Left ventricle myocardium inferior (tissue), 1 donor: ENCODE measurements around the gene IST1. TPM values are rescaled to one million over a fixed set of nuclear protein-coding genes. Genes with fewer than 3 reads are reported as not detected.
"Not testable (repeated sequence)": the region's sequence is repeated elsewhere in the genome, so short reads cannot be mapped to it uniquely, and the experiment has no call there.

Source experiments
- DNase-seq: peaks from one replicate; pipeline ENCODE4 v3.0.0-alpha.2; 2020
- H3K27ac ChIP-seq: fragments of 200-600 bp; replicated peaks from 2 replicates; pipeline ENCODE4 v1.8.0; 2021
- H3K27me3 ChIP-seq: fragments of 200-600 bp; 2 replicates; pipeline ENCODE4 v1.8.0; 2021; ENCODE audit warnings: low read depth
- H3K36me3 ChIP-seq: fragments of 200-600 bp; 2 replicates; pipeline ENCODE4 v1.8.0; 2021
- H3K4me1 ChIP-seq: fragments of 200-600 bp; 2 replicates; pipeline ENCODE4 v1.8.0; 2021
- H3K4me3 ChIP-seq: fragments of 200-600 bp; 2 replicates; pipeline ENCODE4 v1.8.0; 2021; ENCODE audit warnings: mild to moderate bottlenecking, moderate library complexity
- H3K9me3 ChIP-seq: fragments of 200-600 bp; replicated peaks from 2 replicates; pipeline ENCODE4 v1.8.0; 2021
- intact Hi-C: fragments of 100-400 bp; cut with micrococcal nuclease; formaldehyde crosslinking; loops from one replicate; pipeline ENCODE4 v1.11.0; 2022
- total RNA-seq: library from RNA; stranded (reverse); fragmentation: NEBNext Ultra II Directional; extraction: Animal tissue kit (Norgen Biotek cat#: 25700); gene quantifications from one replicate; pipeline ENCODE4 v1.2.1, GENCODE V29; 2021
- TF ChIP-seq, protein P1 (sequence below): fragments of 200-600 bp; IDR thresholded peaks from 2 replicates; pipeline ENCODE4 v1.8.0; 2021; ENCODE audit warnings: antibody characterized with exemption, mild to moderate bottlenecking, borderline replicate concordance
- donor health status: DM: no; HTN: yes; CAD: no; lungs with severe emphysema.

IST1 gene
- total RNA-seq, 1 donor from 2014 or later: 109 TPM

DNA sequence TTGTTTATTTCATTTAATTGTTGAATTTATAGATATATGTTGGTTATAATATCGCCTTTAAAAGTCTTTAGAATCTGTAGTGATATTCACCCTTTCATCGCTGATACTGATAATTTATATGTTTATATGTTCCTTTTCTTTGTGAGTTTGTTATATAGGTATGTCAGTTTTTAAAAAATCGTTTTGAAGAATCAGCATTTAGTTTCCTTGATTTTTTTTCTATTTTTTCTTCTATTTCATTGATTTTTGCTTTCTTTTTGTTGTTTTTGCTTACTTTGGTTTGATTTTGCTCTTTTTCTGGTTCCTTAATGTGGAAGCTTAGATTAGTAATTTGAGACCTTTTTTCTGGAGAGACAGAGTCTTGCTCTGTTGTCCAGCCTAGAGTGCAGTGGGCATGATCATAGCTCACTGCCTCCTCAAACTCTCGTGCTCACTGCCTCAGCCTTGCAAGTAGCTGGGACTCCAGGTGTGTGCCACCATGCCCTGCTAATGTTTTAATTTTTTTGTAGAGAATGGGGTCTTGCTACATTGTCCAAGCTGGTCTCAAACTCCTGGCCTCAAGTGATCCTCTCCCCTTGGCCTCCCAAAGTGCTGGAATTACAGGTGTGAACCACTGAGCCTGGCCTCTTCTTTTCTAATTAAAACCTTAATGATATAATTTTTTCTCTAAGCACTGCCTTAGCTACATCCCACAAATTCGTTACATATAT is 7.5 kb downstream of the IST1 start:
- TF ChIP-seq, protein P1, sequence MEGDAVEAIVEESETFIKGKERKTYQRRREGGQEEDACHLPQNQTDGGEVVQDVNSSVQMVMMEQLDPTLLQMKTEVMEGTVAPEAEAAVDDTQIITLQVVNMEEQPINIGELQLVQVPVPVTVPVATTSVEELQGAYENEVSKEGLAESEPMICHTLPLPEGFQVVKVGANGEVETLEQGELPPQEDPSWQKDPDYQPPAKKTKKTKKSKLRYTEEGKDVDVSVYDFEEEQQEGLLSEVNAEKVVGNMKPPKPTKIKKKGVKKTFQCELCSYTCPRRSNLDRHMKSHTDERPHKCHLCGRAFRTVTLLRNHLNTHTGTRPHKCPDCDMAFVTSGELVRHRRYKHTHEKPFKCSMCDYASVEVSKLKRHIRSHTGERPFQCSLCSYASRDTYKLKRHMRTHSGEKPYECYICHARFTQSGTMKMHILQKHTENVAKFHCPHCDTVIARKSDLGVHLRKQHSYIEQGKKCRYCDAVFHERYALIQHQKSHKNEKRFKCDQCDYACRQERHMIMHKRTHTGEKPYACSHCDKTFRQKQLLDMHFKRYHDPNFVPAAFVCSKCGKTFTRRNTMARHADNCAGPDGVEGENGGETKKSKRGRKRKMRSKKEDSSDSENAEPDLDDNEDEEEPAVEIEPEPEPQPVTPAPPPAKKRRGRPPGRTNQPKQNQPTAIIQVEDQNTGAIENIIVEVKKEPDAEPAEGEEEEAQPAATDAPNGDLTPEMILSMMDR: no peak
- H3K36me3 ChIP-seq: no peaks in the 10 kb centered on the region
- H3K9me3 ChIP-seq: peaks cover 9% of the 10 kb centered on the region
- H3K4me3 ChIP-seq: no peak overlapping the region
- H3K27ac ChIP-seq: peak overlapping the region; percentile 38
- intact Hi-C loops: no loop called here
- H3K27me3 ChIP-seq: no peaks in the 10 kb centered on the region
- no peak for DNase-seq
- peaks cover 92% of the 10 kb centered on the region for H3K4me1 ChIP-seq

DNA sequence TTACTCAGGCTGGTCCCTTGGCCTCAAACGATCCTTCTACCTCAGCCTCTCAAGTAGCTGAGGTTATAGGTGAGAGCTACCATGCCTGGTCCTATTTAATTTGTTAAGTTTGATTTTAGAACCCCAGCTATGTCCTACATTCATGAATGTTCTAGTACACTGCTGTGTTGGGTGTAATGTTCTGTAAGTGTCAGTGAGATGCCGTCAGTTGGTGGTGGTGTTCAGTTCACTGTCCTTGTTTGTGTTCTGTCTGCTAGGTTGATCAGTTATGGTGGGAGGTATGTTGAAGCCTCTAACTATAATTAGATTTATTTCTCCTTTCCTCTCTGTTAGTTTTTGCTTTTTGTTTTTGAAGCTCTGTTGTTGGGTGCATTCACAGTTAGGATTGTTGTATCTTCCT is 8.3 kb downstream of the IST1 start:
- TF ChIP-seq, protein P1: no peak
- peak overlapping the region; percentile 38 for H3K27ac ChIP-seq
- intact Hi-C loops: no loop called here
- peaks cover 92% of the 10 kb centered on the region for H3K4me1 ChIP-seq
- no peaks in the 10 kb centered on the region for H3K27me3 ChIP-seq
- H3K4me3 ChIP-seq: no peak overlapping the region
- no peaks in the 10 kb centered on the region for H3K36me3 ChIP-seq
- H3K9me3 ChIP-seq: peaks cover 9% of the 10 kb centered on the region
- no peak for DNase-seq

DNA sequence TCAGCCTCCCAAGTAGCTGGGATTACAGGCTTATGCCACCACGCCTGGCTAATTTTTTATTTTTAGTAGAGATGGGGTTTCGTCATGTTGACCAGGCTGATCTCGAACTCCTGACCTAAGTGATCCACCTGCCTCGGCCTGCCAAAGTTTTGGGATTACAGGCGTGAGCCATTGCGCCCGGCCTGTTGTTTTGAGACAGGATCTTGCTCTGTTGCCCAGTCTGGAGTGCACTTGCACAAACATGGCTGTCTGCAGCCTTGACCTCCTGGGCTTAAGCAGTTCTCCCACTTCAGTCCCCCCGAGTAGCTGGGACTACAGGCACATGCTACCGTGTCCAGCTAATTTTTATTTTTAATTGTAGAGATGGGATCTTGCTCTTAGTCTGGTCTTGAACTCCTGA is 8.9 kb downstream of the IST1 start:
- intact Hi-C loops: no loop called here
- no peak overlapping the region for H3K4me3 ChIP-seq
- TF ChIP-seq, protein P1: no peak
- H3K27me3 ChIP-seq: no peaks in the 10 kb centered on the region
- H3K27ac ChIP-seq: peak overlapping the region; percentile 38
- no peak for DNase-seq
- H3K4me1 ChIP-seq: peaks cover 92% of the 10 kb centered on the region
- H3K9me3 ChIP-seq: peaks cover 9% of the 10 kb centered on the region
- H3K36me3 ChIP-seq: peaks cover 2% of the 10 kb centered on the region

DNA sequence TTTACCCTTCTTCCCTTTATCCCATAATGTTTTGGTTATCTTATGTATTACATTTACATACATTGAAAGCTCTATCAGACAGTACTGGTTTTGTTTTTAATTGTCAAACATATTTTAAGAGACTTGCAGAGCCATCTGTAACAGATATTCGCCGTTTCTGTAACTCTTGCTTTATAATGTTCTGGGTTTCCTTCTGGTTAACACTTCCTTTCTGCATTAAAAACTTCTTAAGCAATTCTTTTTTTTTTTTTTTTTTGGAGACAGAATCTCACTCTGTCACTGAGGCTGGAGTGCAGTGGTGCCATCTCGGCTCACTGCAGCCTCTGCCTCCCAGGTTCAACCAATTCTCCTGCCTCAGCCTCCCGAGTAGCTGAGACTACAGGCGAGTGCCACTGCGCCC is 10.4 kb downstream of the IST1 start:
- H3K27ac ChIP-seq, H3K27me3 ChIP-seq, DNase-seq, H3K9me3 ChIP-seq, H3K4me3 ChIP-seq, H3K36me3 ChIP-seq, intact Hi-C loops: not testable (repeated sequence)
- peaks cover 92% of the 10 kb centered on the region for H3K4me1 ChIP-seq

DNA sequence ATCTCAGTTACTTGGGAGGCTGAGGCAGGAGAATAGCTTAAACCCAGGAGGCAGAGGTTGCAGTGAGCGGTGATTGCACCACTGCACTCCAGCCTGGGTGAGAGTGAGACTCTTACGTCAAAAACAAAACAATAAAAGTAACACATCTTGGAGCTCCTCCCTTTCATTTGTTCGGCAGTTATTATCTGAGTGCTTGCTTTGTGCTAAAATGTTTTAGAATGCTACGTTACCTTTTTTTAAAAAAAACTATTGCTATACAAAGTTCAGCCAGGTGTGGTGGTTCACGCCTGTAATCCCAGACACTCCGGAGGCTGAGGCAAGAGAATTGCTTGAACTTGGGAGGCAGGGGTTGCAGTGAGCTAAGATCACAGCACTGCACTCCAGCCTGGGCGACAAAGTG is 15.8 kb downstream of the IST1 start:
- no peaks in the 10 kb centered on the region for H3K27me3 ChIP-seq
- intact Hi-C loops: no loop called here
- peaks cover 96% of the 10 kb centered on the region for H3K4me1 ChIP-seq
- TF ChIP-seq, protein P1: no peak
- H3K4me3 ChIP-seq: no peak overlapping the region
- H3K27ac ChIP-seq: no peak overlapping the region
- no peak for DNase-seq
- peaks cover 11% of the 10 kb centered on the region for H3K36me3 ChIP-seq
- H3K9me3 ChIP-seq: peaks cover 9% of the 10 kb centered on the region

DNA sequence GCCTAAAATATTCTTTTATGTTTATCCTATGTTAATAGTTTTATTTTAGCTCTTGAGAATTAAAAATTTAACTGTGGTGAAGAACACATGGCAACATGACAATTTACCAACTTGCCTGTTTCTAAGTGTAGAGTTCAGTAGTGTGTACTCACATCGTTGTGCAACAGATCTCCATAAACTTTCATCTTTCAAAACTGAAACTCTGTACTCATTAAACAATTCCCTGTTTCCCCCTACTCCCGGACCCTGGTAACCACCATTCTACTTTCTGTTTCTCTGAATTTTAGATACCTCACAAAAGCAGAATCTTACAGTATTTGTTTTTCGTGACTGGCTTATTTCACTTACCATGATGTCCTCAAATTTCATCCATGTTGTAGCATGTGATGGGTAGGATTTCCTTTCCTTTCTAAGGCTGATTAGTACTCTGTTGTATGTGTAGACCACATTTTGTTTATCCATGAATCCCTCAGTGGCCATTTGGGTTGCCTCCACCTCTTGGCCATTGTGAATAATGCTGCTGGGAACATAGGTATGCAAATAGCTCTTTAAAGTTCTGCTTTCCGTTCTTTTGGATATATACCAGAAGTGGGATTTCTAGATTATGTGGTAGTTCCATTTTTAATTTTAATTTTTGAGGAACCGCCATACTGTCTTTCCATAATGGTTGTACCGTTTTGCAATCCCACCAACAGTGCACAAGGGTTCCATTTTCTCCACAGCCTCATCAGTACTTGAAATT is 17.4 kb downstream of the IST1 start:
- Histone ChIP-seq H3K4me1 (peaks cover 100% of the 10 kb centered on the region), H3K4me3 (no peak overlapping the region), H3K36me3 (peaks cover 27% of the 10 kb centered on the region), H3K27ac (no peak overlapping the region), H3K27me3 (no peaks in the 10 kb centered on the region), H3K9me3 (no peaks in the 10 kb centered on the region)
- TF ChIP-seq, protein P1: no peak
- intact Hi-C loops: no loop called here
- no peak for DNase-seq
